ENCODE measurements around the gene RHEBL1. TPM values are rescaled to one million over a fixed set of nuclear protein-coding genes. Genes with fewer than 3 reads are reported as not detected.

RHEBL1 gene
- polyA plus RNA-seq, 1 donor (not counting 4 experiments of a cell fraction or from before 2014, with no cell fraction given), result 0.51 TPM

GRCh38 chr12:49049566-49050224, 20.1 kb downstream of the RHEBL1 start:
- FAIRE-seq (no peak), DNase-seq (ENCODE audit: low read depth, low spot score) (no peak)
- Histone ChIP-seq H3K27ac (ENCODE audit: control insufficient read depth, insufficient read depth, low read length) (no peak overlapping the region), H3K9me1 (ENCODE audit: control insufficient read depth, extremely low read depth, insufficient read depth, low read length) (peaks cover 2% of the 10 kb centered on the region), H3K4me2 (ENCODE audit: control insufficient read depth, extremely low read depth, insufficient read depth, low read depth, low read length) (no peak overlapping the region), H3K79me2 (ENCODE audit: control insufficient read depth, insufficient read depth, low read length) (peaks cover 37% of the 10 kb centered on the region), H3K27me3 (ENCODE audit: control insufficient read depth, extremely low read depth, insufficient read depth, low read length) (no peaks in the 10 kb centered on the region), H4K20me1 (ENCODE audit: control insufficient read depth, extremely low read depth, insufficient read depth, low read length) (peaks cover 14% of the 10 kb centered on the region), H3K9ac (ENCODE audit: control insufficient read depth, extremely low read depth, insufficient read depth, low read length) (no peak overlapping the region), H3K4me1 (ENCODE audit: control insufficient read depth, extremely low read depth, insufficient read depth, low read length) (peaks cover 5% of the 10 kb centered on the region), H3K36me3 (ENCODE audit: control insufficient read depth in 2 of 2, extremely low read depth in 1 of 2, insufficient read depth in 2 of 2, low read length in 2 of 2) (peaks cover 73 to 78% of the 10 kb centered on the region in 2 experiments), H3K4me3 (ENCODE audit: control insufficient read depth in 2 of 3, extremely low read depth in 1 of 3, insufficient read depth in 2 of 3, low read depth in 1 of 3, low read length in 3 of 3) (no peak overlapping the region), H3K9me3 (ENCODE audit: control insufficient read depth, low read depth, low read length) (no peaks in the 10 kb centered on the region), H2AFZ (ENCODE audit: control insufficient read depth, low read length) (no peak overlapping the region)
- TF ChIP-seq EZH2 (IDR thresholded peaks at IDR 0.05; ENCODE audit: low read length) (no peak), CTCF (optimal IDR thresholded peaks at IDR 0.05 in 1 of 3, IDR thresholded peaks at IDR 0.05 in 1 of 3, conservative IDR thresholded peaks at IDR 0.05 in 1 of 3; ENCODE audit: extremely low read depth in 1 of 3, insufficient read depth in 2 of 3, low read length in 3 of 3) (no peak)
- dilution Hi-C loops (cut with MboI; ENCODE audit: extremely low pct_ligation_motif_present, low sequenced_read_pairs), result no loop called here

DNA sequence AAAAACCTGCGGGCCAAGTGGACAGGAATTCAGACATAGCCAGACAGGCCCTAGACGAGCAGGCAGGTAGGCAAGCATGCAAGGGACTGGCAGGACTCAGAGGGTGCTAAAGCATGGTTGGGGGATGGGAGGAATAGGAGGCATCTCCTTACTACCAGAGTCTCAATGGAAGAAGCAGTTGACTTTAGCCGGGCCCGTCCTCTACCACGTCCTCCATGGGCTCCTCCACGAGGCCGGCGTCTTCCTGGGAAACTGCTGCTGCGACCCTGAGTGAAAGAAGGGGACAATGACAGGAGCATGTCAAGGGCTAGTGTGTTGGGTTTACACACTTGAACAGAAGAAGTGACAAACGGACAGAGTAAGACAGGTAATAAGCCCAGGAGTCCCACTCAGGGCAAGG, 20.8 kb downstream of the RHEBL1 start:
- H3K4me1 ChIP-seq (ENCODE audit: control insufficient read depth, extremely low read depth, insufficient read depth, low read length), result peaks cover 5% of the 10 kb centered on the region
- peaks cover 75% of the 10 kb centered on the region in 2 experiments for H3K36me3 ChIP-seq (ENCODE audit: control insufficient read depth in 2 of 2, extremely low read depth in 1 of 2, insufficient read depth in 2 of 2, low read length in 2 of 2)
- DNase-seq (ENCODE audit: low read depth, low spot score) (no peak), FAIRE-seq (no peak)
- H3K9me1 ChIP-seq (ENCODE audit: control insufficient read depth, extremely low read depth, insufficient read depth, low read length), result peaks cover 2% of the 10 kb centered on the region
- no peak overlapping the region for H3K27ac ChIP-seq (ENCODE audit: control insufficient read depth, insufficient read depth, low read length)
- no peaks in the 10 kb centered on the region for H3K9me3 ChIP-seq (ENCODE audit: control insufficient read depth, low read depth, low read length)
- H2AFZ ChIP-seq (ENCODE audit: control insufficient read depth, low read length), result no peak overlapping the region
- H4K20me1 ChIP-seq (ENCODE audit: control insufficient read depth, extremely low read depth, insufficient read depth, low read length), result peaks cover 11% of the 10 kb centered on the region
- H3K4me3 ChIP-seq (ENCODE audit: control insufficient read depth in 2 of 3, extremely low read depth in 1 of 3, insufficient read depth in 2 of 3, low read depth in 1 of 3, low read length in 3 of 3), result no peak overlapping the region
- peaks cover 30% of the 10 kb centered on the region for H3K79me2 ChIP-seq (ENCODE audit: control insufficient read depth, insufficient read depth, low read length)
- H3K9ac ChIP-seq (ENCODE audit: control insufficient read depth, extremely low read depth, insufficient read depth, low read length), result no peak overlapping the region
- TF ChIP-seq CTCF (optimal IDR thresholded peaks at IDR 0.05 in 1 of 3, IDR thresholded peaks at IDR 0.05 in 1 of 3, conservative IDR thresholded peaks at IDR 0.05 in 1 of 3; ENCODE audit: extremely low read depth in 1 of 3, insufficient read depth in 2 of 3, low read length in 3 of 3), result no peak
- no peak for TF ChIP-seq EZH2 (IDR thresholded peaks at IDR 0.05; ENCODE audit: low read length)
- no peak overlapping the region for H3K4me2 ChIP-seq (ENCODE audit: control insufficient read depth, extremely low read depth, insufficient read depth, low read depth, low read length)
- dilution Hi-C loops (cut with MboI; ENCODE audit: extremely low pct_ligation_motif_present, low sequenced_read_pairs), result no loop called here
- no peaks in the 10 kb centered on the region for H3K27me3 ChIP-seq (ENCODE audit: control insufficient read depth, extremely low read depth, insufficient read depth, low read length)

Measured in keratinocyte (primary cell).